ENCODE measurements around the gene ARL6IP1. TPM values are rescaled to one million over a fixed set of nuclear protein-coding genes. Genes with fewer than 3 reads are reported as not detected.
"Not testable (repeated sequence)": the region's sequence is repeated elsewhere in the genome, so short reads cannot be mapped to it uniquely, and the experiment has no call there.

Gene ARL6IP1
- total RNA-seq, 2 experiments from 2014 or later = 97.0 to 97.3 TPM

DNA sequence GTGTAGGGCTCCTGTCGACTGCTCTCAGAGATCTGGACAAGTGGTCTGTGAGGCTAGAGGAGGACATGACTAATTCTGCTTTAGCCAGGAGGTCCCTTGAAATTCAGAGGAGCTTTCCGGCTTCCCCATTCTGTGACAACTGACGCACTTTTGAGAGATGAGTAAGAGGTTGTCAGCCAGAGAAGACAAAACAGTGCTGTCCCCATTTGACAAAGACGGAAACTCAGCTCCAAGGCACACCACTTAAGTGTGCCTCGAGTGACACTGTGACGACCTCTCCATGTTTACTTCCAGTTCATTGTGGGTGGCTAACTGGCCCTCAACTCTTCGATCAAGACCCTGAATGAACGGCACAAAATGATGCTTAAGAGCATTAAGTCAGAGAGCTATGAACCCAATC lies 58.5 kb downstream of the ARL6IP1 start:
- ATAC-seq; H3K9me3 Mint-ChIP-seq; H3K36me3 Mint-ChIP-seq (ENCODE audit: low read depth); H3K27ac Mint-ChIP-seq; H3K4me1 Mint-ChIP-seq (ENCODE audit: low read depth); DNase-seq; H3K27me3 Mint-ChIP-seq; intact Hi-C loops (cut with micrococcal nuclease); POLR2A ChIA-PET; H3K4me3 Mint-ChIP-seq; CTCF ChIA-PET: not testable (repeated sequence)

Other genes starting within 250 kb of the ARL6IP1 start
- 10 to 100 TPM; 72.0 to 73.7 TPM for gene NOMO2, start 239.5 kb downstream of the ARL6IP1 start, total RNA-seq
- 1,000 to 10,000 TPM; 2,201 to 2,213 TPM for gene RPS15A, start 11.2 kb downstream of the ARL6IP1 start, total RNA-seq
- gene SMG1, start 124.9 kb upstream of the ARL6IP1 start, total RNA-seq = 100 to 1,000 TPM; 103 to 108 TPM
- not detected for gene TMC7, start 182.4 kb upstream of the ARL6IP1 start, total RNA-seq

Measured in activated CD8-positive, alpha-beta T cell treated with anti-CD3 and anti-CD28 coated beads for 36 hours (primary cell).